ENCODE measurements around the gene AHRR. TPM values are rescaled to one million over a fixed set of nuclear protein-coding genes. Genes with fewer than 3 reads are reported as not detected.
"Not testable (repeated sequence)": the region's sequence is repeated elsewhere in the genome, so short reads cannot be mapped to it uniquely, and the experiment has no call there.

AHRR gene
- total RNA-seq, 4 donors from 2014 or later = 1.3 to 8.8 (median 1.5) TPM

GRCh38 chr5:383066-383465 lies 61.6 kb downstream of the AHRR start:
- no peak for DNase-seq
- Histone ChIP-seq H3K4me1 (no peaks in the 10 kb centered on the region), H3K9me3 (peaks cover 7 to 10% of the 10 kb centered on the region in 2 donors), H3K4me3 (no peak overlapping the region), H3K27ac (no peak overlapping the region), H3K27me3 (no peaks in the 10 kb centered on the region), H3K36me3 (no peaks in the 10 kb centered on the region)
- intact Hi-C loops (cut with DNase I; ENCODE audit: low total_unique reads) = no loop called here
- TF ChIP-seq POLR2AphosphoS5 (IDR thresholded peaks at IDR 0.05) (no peak), EP300 (IDR thresholded peaks at IDR 0.05; ENCODE audit: low read depth) (no peak), CTCF (IDR thresholded peaks at IDR 0.05) (no peak), POLR2A (IDR thresholded peaks at IDR 0.05) (no peak)
- in situ Hi-C loops (cut with MboI; ENCODE audit: low pct_ligation_motif_present in 1 of 4, low pct_unique_long_range_greater_than_20kb in 1 of 4, low sequenced_read_pairs in 3 of 4) = no loop called here

- 77 to 100% methylated on average over 1 to 3 of the region's 3 CpGs for WGBS, 2 donors (ENCODE audit: low coverage in 1 of 2)
- TF ChIP-seq EP300 (IDR thresholded peaks at IDR 0.05; ENCODE audit: low read depth) = no peak
- DNase-seq = no peak
- peaks cover 7 to 10% of the 10 kb centered on the region in 2 donors for H3K9me3 ChIP-seq
- H3K36me3 ChIP-seq = no peaks in the 10 kb centered on the region
- in situ Hi-C loops (cut with MboI; ENCODE audit: low pct_ligation_motif_present in 1 of 4, low pct_unique_long_range_greater_than_20kb in 1 of 4, low sequenced_read_pairs in 3 of 4) (no loop called here), intact Hi-C loops (cut with DNase I; ENCODE audit: low total_unique reads) (no loop called here)
- no peak overlapping the region for H3K27ac ChIP-seq
- H3K27me3 ChIP-seq = no peaks in the 10 kb centered on the region
- no peaks in the 10 kb centered on the region for H3K4me1 ChIP-seq
- no peak overlapping the region for H3K4me3 ChIP-seq
Measured at GRCh38 chr5:383621-384020, 62.1 kb downstream of the AHRR start.

- DNase-seq; H3K4me3 ChIP-seq; H3K27ac ChIP-seq; in situ Hi-C loops (cut with MboI; ENCODE audit: low pct_ligation_motif_present in 1 of 4, low pct_unique_long_range_greater_than_20kb in 1 of 4, low sequenced_read_pairs in 3 of 4); H3K4me1 ChIP-seq; H3K27me3 ChIP-seq; H3K36me3 ChIP-seq; intact Hi-C loops (cut with DNase I; ENCODE audit: low total_unique reads): not testable (repeated sequence)
- H3K9me3 ChIP-seq = peaks cover 7 to 10% of the 10 kb centered on the region in 2 donors
- WGBS, 2 donors (ENCODE audit: low coverage in 1 of 2) = 86 to 93% methylated on average over 7 of the region's 7 CpGs
Measured at GRCh38 chr5:384576-384975, 63.1 kb downstream of the AHRR start.

DNA sequence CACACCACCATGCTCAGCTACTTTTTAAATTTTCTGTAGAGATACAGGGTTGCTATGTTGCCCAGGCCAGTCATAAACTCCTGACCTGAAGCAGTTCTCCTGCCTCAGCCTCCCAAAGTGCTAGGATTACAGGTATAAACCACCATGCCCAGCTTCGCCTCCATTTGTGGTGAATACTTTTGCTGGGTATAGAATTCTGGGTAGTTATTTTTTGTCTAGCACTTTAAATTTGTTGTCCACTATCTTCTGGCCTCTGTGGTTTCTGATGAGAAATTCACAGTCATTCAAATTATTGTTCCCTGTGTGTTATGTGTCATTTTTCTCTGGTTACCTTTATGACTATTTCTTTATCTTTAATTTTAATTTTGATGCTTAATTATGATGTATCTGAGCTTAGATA lies 63.8 kb downstream of the AHRR start:
- WGBS, 2 donors (ENCODE audit: low coverage in 1 of 2) = 100% methylated on average over 1 of the region's 1 CpG; no CpG with 5 or more reads in 1 of the 2 donors
- in situ Hi-C loops (cut with MboI; ENCODE audit: low pct_ligation_motif_present in 1 of 4, low pct_unique_long_range_greater_than_20kb in 1 of 4, low sequenced_read_pairs in 3 of 4) (no loop called here), intact Hi-C loops (cut with DNase I; ENCODE audit: low total_unique reads) (no loop called here)

More for the DNA sequence above, 63.8 kb downstream of the AHRR start:
- peaks cover 7 to 10% of the 10 kb centered on the region in 2 donors for H3K9me3 ChIP-seq
- H3K4me1 ChIP-seq = no peaks in the 10 kb centered on the region
- H3K36me3 ChIP-seq = no peaks in the 10 kb centered on the region
- no peaks in the 10 kb centered on the region for H3K27me3 ChIP-seq
- no peak overlapping the region for H3K27ac ChIP-seq
- no peak overlapping the region for H3K4me3 ChIP-seq
- TF ChIP-seq CTCF (IDR thresholded peaks at IDR 0.05) (no peak), POLR2AphosphoS5 (IDR thresholded peaks at IDR 0.05) (no peak), POLR2A (IDR thresholded peaks at IDR 0.05) (no peak), EP300 (IDR thresholded peaks at IDR 0.05; ENCODE audit: low read depth) (no peak)
- no peak for DNase-seq

Data from transverse colon (tissue), 4 donors.